HepG2 (cell line): ENCODE results near the gene SLC45A3. TPM values are rescaled to one million over a fixed set of nuclear protein-coding genes. Genes with fewer than 3 reads are reported as not detected.

Experiments used
- AKAP8 ChIP-seq: sonication (generic); formaldehyde crosslinking; IDR thresholded peaks from 2 replicates; pipeline ENCODE4 v1.5.1; 2020; ENCODE audit warnings: mild to moderate bottlenecking, missing genetic modification reagents
- FOXK2 ChIP-seq: fragments of 450-650 bp; IDR thresholded peaks from 2 replicates; pipeline ENCODE4 v1.6.1; 2016
- GFI1 ChIP-seq: sonication (generic); formaldehyde crosslinking; IDR thresholded peaks from 2 replicates; pipeline ENCODE4 v1.5.0; 2020; ENCODE audit warnings: missing genetic modification reagents, mild to moderate bottlenecking, borderline replicate concordance
- HNF4G ChIP-seq, 2 experiments: sonication (generic) in 1 of 2; formaldehyde crosslinking in 1 of 2; IDR thresholded peaks; 2 replicates each; pipeline versions ENCODE4 v1.4.0 to v1.6.1; 2011 to 2020; ENCODE audit warnings: borderline replicate concordance in 2 of 2, low read depth in 2 of 2, mild to moderate bottlenecking in 2 of 2, low read length in 1 of 2, missing genetic modification reagents in 1 of 2, moderate library complexity in 1 of 2
- KDM1A ChIP-seq: IDR thresholded peaks from 2 replicates; pipeline ENCODE4 v1.6.1; 2016; ENCODE audit warnings: missing compliant biosample characterization
- NCOR1 ChIP-seq: fragments of 200-600 bp; sonication (generic); IDR thresholded peaks from 2 replicates; pipeline ENCODE4 v1.7.0; 2017; ENCODE audit warnings: antibody characterized with exemption, low read length, borderline replicate concordance
- NR2F6 ChIP-seq, 2 experiments: IDR thresholded peaks; 2 replicates each; pipeline ENCODE4 v1.6.1; 2016; ENCODE audit warnings: antibody characterized with exemption in 1 of 2, mild to moderate bottlenecking in 1 of 2
- PPARG ChIP-seq: conservative IDR thresholded peaks from 2 replicates; pipeline ENCODE4 v1.6.1; 2016; ENCODE audit warnings: missing biosample characterization, missing genetic modification reagents
- RAD51 ChIP-seq: fragments of 450-650 bp; IDR thresholded peaks from 2 replicates; pipeline ENCODE4 v1.6.1; 2016; ENCODE audit warnings: borderline replicate concordance
- SIN3B ChIP-seq: fragments of 150-350 bp; IDR thresholded peaks from 2 replicates; pipeline ENCODE4 v1.6.1; 2014; ENCODE audit warnings: low read length
- SMC3 ChIP-seq: IDR thresholded peaks from 2 replicates; pipeline ENCODE4 v1.6.1; 2011; ENCODE audit warnings: low read length, improper control_type of control experiment
- SOX13 ChIP-seq, 3 experiments: fragments of 450-650 bp in 1 of 3; sonication (generic) in 1 of 3; formaldehyde crosslinking in 1 of 3; IDR thresholded peaks in 2 of 3; conservative IDR thresholded peaks in 1 of 3; 2 replicates each; pipeline versions ENCODE4 v1.5.0 to v1.6.1; 2016 to 2020; ENCODE audit warnings: antibody characterized with exemption in 1 of 3, mild to moderate bottlenecking in 1 of 3, missing compliant biosample characterization in 1 of 3, missing genetic modification reagents in 1 of 3, moderate library complexity in 1 of 3
- ZNF253 ChIP-seq: sonication (generic); formaldehyde crosslinking; IDR thresholded peaks from 2 replicates; pipeline ENCODE4 v1.8.0; 2022; ENCODE audit warnings: mild to moderate bottlenecking, missing genetic modification reagents, borderline replicate concordance
- ZNF317 ChIP-seq: sonication (generic); formaldehyde crosslinking; IDR thresholded peaks from 2 replicates; pipeline ENCODE4 v1.5.0; 2020; ENCODE audit warnings: mild to moderate bottlenecking, missing genetic modification reagents
- ZNF33B ChIP-seq: sonication (generic); formaldehyde crosslinking; IDR thresholded peaks from 2 replicates; pipeline ENCODE4 v1.5.1; 2020; ENCODE audit warnings: mild to moderate bottlenecking, missing genetic modification reagents
- ZNF674 ChIP-seq: sonication (generic); formaldehyde crosslinking; IDR thresholded peaks from 2 replicates; pipeline ENCODE4 v1.5.0; 2020; ENCODE audit warnings: low read depth, mild to moderate bottlenecking, missing genetic modification reagents
- ZNF781 ChIP-seq: sonication (generic); formaldehyde crosslinking; IDR thresholded peaks from 2 replicates; pipeline ENCODE4 v1.5.1; 2020; ENCODE audit warnings: borderline replicate concordance, mild to moderate bottlenecking, missing genetic modification reagents; ENCODE audit errors: not compliant biosample characterization
- polyA plus RNA-seq, 8 experiments: library from polyadenylated mRNA; depleted of rRNA in 3 of 8; stranded (reverse) in 7 of 8; unstranded in 1 of 8; fragments of >200 nt; fragmentation: Illumina TruSeq in 4 of 8; extraction: Trizol in 4 of 8; gene quantifications; 2 replicates each; pipeline versions ENCODE4 v1.2.1 to v1.2.3, GENCODE V29; 2011 to 2016; ENCODE audit warnings: low read depth in 4 of 8, missing spikeins in 1 of 8, mixed read lengths in 1 of 8; ENCODE audit not compliant: insufficient read depth in 1 of 8
- total RNA-seq, 5 experiments: library from RNA; depleted of rRNA; stranded (reverse); fragments of >200 nt; fragmentation: Illumina TruSeq; extraction: Trizol; gene quantifications; 2 replicates each; pipeline ENCODE4 v1.2.3, GENCODE V29; 2016; ENCODE audit warnings: low read depth in 1 of 5
- TF ChIP-seq, protein P1 (sequence below): fragments of 450-650 bp; IDR thresholded peaks from 2 replicates; pipeline ENCODE4 v1.6.1; 2017; ENCODE audit warnings: mild to moderate bottlenecking
- TF ChIP-seq, protein P2 (sequence below): sonication (generic); formaldehyde crosslinking; IDR thresholded peaks from 2 replicates; pipeline ENCODE4 v1.5.0; 2020; ENCODE audit warnings: mild to moderate bottlenecking, missing genetic modification reagents
- TF ChIP-seq, protein P3 (sequence below): sonication (generic); formaldehyde crosslinking; IDR thresholded peaks from 2 replicates; pipeline ENCODE4 v1.5.0; 2020; ENCODE audit warnings: mild to moderate bottlenecking, missing genetic modification reagents, borderline replicate concordance

The SLC45A3 gene
- total and polyA plus RNA-seq, 2 of the 13 experiments (the other 11 are each of a cell fraction or from before 2014, with no cell fraction given) = 3.4 to 4.1 TPM

DNA sequence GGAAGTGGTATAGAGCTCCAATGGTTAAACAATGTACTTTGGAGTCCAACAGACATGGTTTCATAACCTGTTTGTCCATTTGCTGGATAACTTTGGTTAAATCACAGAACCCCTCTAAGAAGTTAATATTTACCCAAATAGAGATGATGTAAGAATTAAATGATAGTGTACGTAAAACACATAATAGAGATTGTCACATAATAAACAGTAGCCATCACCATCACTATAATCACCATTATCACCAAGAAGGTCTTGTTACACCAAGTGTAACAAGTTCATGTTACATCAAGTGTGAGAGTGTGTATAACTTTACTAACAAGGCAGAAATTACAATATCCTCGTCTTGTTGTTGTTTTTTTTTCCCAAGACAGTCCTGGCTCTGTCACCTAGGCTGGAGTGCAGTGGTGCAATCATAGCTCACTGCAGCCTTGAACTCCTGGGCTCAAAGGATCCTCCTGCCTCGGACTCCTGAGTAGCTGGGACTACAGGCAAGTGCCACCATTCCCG lies 46.4 kb upstream of the SLC45A3 start (continued):
- no peak for TF ChIP-seq ZNF674 (CRISPR knock-in tag)
- TF ChIP-seq, protein P1, sequence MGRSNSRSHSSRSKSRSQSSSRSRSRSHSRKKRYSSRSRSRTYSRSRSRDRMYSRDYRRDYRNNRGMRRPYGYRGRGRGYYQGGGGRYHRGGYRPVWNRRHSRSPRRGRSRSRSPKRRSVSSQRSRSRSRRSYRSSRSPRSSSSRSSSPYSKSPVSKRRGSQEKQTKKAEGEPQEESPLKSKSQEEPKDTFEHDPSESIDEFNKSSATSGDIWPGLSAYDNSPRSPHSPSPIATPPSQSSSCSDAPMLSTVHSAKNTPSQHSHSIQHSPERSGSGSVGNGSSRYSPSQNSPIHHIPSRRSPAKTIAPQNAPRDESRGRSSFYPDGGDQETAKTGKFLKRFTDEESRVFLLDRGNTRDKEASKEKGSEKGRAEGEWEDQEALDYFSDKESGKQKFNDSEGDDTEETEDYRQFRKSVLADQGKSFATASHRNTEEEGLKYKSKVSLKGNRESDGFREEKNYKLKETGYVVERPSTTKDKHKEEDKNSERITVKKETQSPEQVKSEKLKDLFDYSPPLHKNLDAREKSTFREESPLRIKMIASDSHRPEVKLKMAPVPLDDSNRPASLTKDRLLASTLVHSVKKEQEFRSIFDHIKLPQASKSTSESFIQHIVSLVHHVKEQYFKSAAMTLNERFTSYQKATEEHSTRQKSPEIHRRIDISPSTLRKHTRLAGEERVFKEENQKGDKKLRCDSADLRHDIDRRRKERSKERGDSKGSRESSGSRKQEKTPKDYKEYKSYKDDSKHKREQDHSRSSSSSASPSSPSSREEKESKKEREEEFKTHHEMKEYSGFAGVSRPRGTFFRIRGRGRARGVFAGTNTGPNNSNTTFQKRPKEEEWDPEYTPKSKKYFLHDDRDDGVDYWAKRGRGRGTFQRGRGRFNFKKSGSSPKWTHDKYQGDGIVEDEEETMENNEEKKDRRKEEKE = no peak
- peak; percentile 68 for TF ChIP-seq NCOR1
- TF ChIP-seq NR2F6 (IDR thresholded peaks at IDR 0.05) = no peak
- TF ChIP-seq NR2F6 (CRISPR knock-in tag; IDR thresholded peaks at IDR 0.05) = 0 out of 2 replicates have a peak, but pooled peaks have one; percentile 9
- no peak; the same call in 1 of the 2 replicates for TF ChIP-seq PPARG (CRISPR knock-in tag)
- TF ChIP-seq ZNF781 (CRISPR knock-in tag) = no peak
- TF ChIP-seq ZNF33B (CRISPR knock-in tag) = no peak
- TF ChIP-seq HNF4G (IDR thresholded peaks at IDR 0.05; ENCODE audit: borderline replicate concordance, low read depth, low read length) = 0 out of 2 replicates have a peak, but pooled peaks have one; percentile 18
- TF ChIP-seq HNF4G (CRISPR knock-in tag; IDR thresholded peaks at IDR 0.05; ENCODE audit: borderline replicate concordance, low read depth) = no peak
- no peak for TF ChIP-seq AKAP8 (CRISPR knock-in tag)
- no peak for TF ChIP-seq KDM1A
- TF ChIP-seq, protein P2, sequence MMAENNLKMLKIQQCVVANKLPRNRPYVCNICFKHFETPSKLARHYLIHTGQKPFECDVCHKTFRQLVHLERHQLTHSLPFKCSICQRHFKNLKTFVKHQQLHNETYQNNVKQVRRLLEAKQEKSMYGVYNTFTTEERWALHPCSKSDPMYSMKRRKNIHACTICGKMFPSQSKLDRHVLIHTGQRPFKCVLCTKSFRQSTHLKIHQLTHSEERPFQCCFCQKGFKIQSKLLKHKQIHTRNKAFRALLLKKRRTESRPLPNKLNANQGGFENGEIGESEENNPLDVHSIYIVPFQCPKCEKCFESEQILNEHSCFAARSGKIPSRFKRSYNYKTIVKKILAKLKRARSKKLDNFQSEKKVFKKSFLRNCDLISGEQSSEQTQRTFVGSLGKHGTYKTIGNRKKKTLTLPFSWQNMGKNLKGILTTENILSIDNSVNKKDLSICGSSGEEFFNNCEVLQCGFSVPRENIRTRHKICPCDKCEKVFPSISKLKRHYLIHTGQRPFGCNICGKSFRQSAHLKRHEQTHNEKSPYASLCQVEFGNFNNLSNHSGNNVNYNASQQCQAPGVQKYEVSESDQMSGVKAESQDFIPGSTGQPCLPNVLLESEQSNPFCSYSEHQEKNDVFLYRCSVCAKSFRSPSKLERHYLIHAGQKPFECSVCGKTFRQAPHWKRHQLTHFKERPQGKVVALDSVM (CRISPR knock-in tag) = peak; percentile 97
- TF ChIP-seq ZNF253 (CRISPR knock-in tag) = no peak
- no peak for TF ChIP-seq RAD51
- no peak for TF ChIP-seq FOXK2
- TF ChIP-seq, protein P3, sequence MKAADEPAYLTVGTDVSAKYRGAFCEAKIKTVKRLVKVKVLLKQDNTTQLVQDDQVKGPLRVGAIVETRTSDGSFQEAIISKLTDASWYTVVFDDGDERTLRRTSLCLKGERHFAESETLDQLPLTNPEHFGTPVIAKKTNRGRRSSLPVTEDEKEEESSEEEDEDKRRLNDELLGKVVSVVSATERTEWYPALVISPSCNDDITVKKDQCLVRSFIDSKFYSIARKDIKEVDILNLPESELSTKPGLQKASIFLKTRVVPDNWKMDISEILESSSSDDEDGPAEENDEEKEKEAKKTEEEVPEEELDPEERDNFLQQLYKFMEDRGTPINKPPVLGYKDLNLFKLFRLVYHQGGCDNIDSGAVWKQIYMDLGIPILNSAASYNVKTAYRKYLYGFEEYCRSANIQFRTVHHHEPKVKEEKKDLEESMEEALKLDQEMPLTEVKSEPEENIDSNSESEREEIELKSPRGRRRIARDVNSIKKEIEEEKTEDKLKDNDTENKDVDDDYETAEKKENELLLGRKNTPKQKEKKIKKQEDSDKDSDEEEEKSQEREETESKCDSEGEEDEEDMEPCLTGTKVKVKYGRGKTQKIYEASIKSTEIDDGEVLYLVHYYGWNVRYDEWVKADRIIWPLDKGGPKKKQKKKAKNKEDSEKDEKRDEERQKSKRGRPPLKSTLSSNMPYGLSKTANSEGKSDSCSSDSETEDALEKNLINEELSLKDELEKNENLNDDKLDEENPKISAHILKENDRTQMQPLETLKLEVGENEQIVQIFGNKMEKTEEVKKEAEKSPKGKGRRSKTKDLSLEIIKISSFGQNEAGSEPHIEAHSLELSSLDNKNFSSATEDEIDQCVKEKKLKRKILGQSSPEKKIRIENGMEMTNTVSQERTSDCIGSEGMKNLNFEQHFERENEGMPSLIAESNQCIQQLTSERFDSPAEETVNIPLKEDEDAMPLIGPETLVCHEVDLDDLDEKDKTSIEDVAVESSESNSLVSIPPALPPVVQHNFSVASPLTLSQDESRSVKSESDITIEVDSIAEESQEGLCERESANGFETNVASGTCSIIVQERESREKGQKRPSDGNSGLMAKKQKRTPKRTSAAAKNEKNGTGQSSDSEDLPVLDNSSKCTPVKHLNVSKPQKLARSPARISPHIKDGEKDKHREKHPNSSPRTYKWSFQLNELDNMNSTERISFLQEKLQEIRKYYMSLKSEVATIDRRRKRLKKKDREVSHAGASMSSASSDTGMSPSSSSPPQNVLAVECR (CRISPR knock-in tag) = no peak; the same call in 1 of the 2 replicates
- TF ChIP-seq SIN3B = no peak
- no peak for TF ChIP-seq SMC3
- TF ChIP-seq ZNF317 (CRISPR knock-in tag) = no peak
- TF ChIP-seq GFI1 = peak; percentile 98
- no peak for TF ChIP-seq SOX13 (IDR thresholded peaks at IDR 0.05)
- peak in 1 of 2 experiments; percentile 25; a peak in 1 of 4 replicates for TF ChIP-seq SOX13 (CRISPR knock-in tag; conservative IDR thresholded peaks at IDR 0.05 in 1 of 2, IDR thresholded peaks at IDR 0.05 in 1 of 2)
